C4-2B (cell line): ENCODE measurements around the gene FAM234B.

Experiments
- ZFX ChIP-seq: fragments of 450-650 bp; IDR thresholded peaks from 2 replicates; pipeline ENCODE4 v1.6.1; 2017
- TF ChIP-seq, protein P1 (sequence below): fragments of 450-650 bp; conservative IDR thresholded peaks from 2 replicates; pipeline ENCODE4 v1.5.1; 2017; ENCODE audit warnings: mild to moderate bottlenecking

- TF ChIP-seq, protein P1, sequence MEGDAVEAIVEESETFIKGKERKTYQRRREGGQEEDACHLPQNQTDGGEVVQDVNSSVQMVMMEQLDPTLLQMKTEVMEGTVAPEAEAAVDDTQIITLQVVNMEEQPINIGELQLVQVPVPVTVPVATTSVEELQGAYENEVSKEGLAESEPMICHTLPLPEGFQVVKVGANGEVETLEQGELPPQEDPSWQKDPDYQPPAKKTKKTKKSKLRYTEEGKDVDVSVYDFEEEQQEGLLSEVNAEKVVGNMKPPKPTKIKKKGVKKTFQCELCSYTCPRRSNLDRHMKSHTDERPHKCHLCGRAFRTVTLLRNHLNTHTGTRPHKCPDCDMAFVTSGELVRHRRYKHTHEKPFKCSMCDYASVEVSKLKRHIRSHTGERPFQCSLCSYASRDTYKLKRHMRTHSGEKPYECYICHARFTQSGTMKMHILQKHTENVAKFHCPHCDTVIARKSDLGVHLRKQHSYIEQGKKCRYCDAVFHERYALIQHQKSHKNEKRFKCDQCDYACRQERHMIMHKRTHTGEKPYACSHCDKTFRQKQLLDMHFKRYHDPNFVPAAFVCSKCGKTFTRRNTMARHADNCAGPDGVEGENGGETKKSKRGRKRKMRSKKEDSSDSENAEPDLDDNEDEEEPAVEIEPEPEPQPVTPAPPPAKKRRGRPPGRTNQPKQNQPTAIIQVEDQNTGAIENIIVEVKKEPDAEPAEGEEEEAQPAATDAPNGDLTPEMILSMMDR: no peak
- TF ChIP-seq ZFX: no peak
Measured at GRCh38 chr12:13005649-13006048, 38.5 kb upstream of the FAM234B start.
